Endothelial cell of umbilical vein (primary cell): ENCODE results near the gene LCOR. TPM values are rescaled to one million over a fixed set of nuclear protein-coding genes. Genes with fewer than 3 reads are reported as not detected.

Experiments used
- BruUV-seq: library from RNA; stranded (reverse); fragments of 400-500 nt; replicated peaks from 2 replicates; lab custom pipeline; 2021; lab: Mats Ljungman, UMichigan
- CTCF ChIA-PET: fragments of 300-600, 350-600 bp; sonication (Branson Sonifier 250); formaldehyde crosslinking; loops from one replicate; lab custom pipeline; 2021; ENCODE audit warnings: antibody characterized with exemption, inconsistent platforms; lab: Charles Lee
- POLR2A ChIA-PET: fragments of 300-600, 350-600 bp; sonication (Branson Sonifier 250); formaldehyde crosslinking; loops from one replicate; lab custom pipeline; 2021; ENCODE audit warnings: antibody characterized with exemption, inconsistent platforms; lab: Charles Lee
- DNase-seq: peaks from one replicate; pipeline ENCODE4 v3.0.0-alpha.2; 2011; ENCODE audit warnings: low read depth, low spot score
- FAIRE-seq: peaks from 2 replicates; lab custom pipeline; 2011; peaks lifted over from hg19 to GRCh38; lab: Jason Lieb, UNC
- H2AFZ ChIP-seq: 2 replicates; pipeline ENCODE4 v1.6.0; 2012; ENCODE audit warnings: low read depth, low read length, control low read depth, inconsistent platforms
- H3K27ac ChIP-seq: 2 replicates; pipeline ENCODE4 v1.5.1; 2011; ENCODE audit warnings: low read depth, mild to moderate bottlenecking, control low read depth, low read length, moderate library complexity; ENCODE audit not compliant: insufficient read depth
- H3K27me3 ChIP-seq, 2 experiments: 2 replicates each; pipeline versions ENCODE4 v1.6.0 to v1.6.1; 2011; ENCODE audit warnings: low read length in 2 of 2, mixed read lengths in 1 of 2; ENCODE audit not compliant: control insufficient read depth in 2 of 2, insufficient read depth in 2 of 2
- H3K36me3 ChIP-seq, 2 experiments: 2 replicates in 1 of 2; 3 replicates in 1 of 2; pipeline ENCODE4 v1.5.1; 2011; ENCODE audit warnings: low read length in 2 of 2, mild to moderate bottlenecking in 1 of 2, moderate library complexity in 1 of 2; ENCODE audit not compliant: control insufficient read depth in 2 of 2, insufficient read depth in 2 of 2; ENCODE audit errors: extremely low read depth in 1 of 2
- H3K4me1 ChIP-seq: 3 replicates; pipeline ENCODE4 v1.5.1; 2011; ENCODE audit warnings: mild to moderate bottlenecking, low read length; ENCODE audit not compliant: control insufficient read depth, insufficient read depth; ENCODE audit errors: extremely low read depth
- H3K4me2 ChIP-seq: 2 replicates; pipeline ENCODE4 v1.6.1; 2011; ENCODE audit warnings: low read length, control low read depth, mixed read lengths; ENCODE audit not compliant: insufficient read depth
- H3K4me3 ChIP-seq, 3 experiments: fragments of 200-600 bp in 1 of 3; sonication (generic), shearing (Covaris generic) in 1 of 3; replicated peaks in 1 of 3; 2 replicates each; pipeline ENCODE4 v1.5.1; 2011 to 2016; ENCODE audit warnings: control low read depth in 3 of 3, low read length in 3 of 3, mild to moderate bottlenecking in 2 of 3, inconsistent platforms in 1 of 3, low read depth in 1 of 3, moderate library complexity in 1 of 3; ENCODE audit not compliant: insufficient read depth in 1 of 3
- H3K79me2 ChIP-seq: 2 replicates; pipeline ENCODE4 v1.6.0; 2012; ENCODE audit warnings: low read length, inconsistent platforms; ENCODE audit not compliant: control insufficient read depth, insufficient read depth
- H3K9ac ChIP-seq: replicated peaks from 2 replicates; pipeline ENCODE3; 2011; ENCODE audit warnings: low read length, control low read depth; ENCODE audit not compliant: insufficient read depth; ENCODE audit errors: extremely low read depth
- H3K9me1 ChIP-seq: replicated peaks from 3 replicates; pipeline ENCODE4 v1.6.0; 2011; ENCODE audit warnings: mild to moderate bottlenecking, low read length; ENCODE audit not compliant: control insufficient read depth, insufficient read depth; ENCODE audit errors: extremely low read depth
- H3K9me3 ChIP-seq: replicated peaks from 2 replicates; pipeline ENCODE4 v1.5.1; 2012; ENCODE audit warnings: low read length, inconsistent platforms; ENCODE audit not compliant: control insufficient read depth, insufficient read depth
- H4K20me1 ChIP-seq: replicated peaks from 2 replicates; pipeline ENCODE3; 2011; ENCODE audit warnings: mild to moderate bottlenecking, low read length; ENCODE audit not compliant: control insufficient read depth, insufficient read depth; ENCODE audit errors: extremely low read depth
- CTCF ChIP-seq, 2 donors: IDR thresholded peaks; 1 replicate in 1 of 2; 2 replicates in 1 of 2; pipeline ENCODE4 v1.5.1; 2011; ENCODE audit warnings: low read length in 2 of 2, mild to moderate bottlenecking in 2 of 2, moderate library complexity in 2 of 2, control low read depth in 1 of 2, inconsistent platforms in 1 of 2, low read depth in 1 of 2; ENCODE audit not compliant: insufficient read depth in 1 of 2; ENCODE audit errors: extremely low read depth in 1 of 2
- EZH2 ChIP-seq: IDR thresholded peaks from 2 replicates; pipeline ENCODE4 v1.6.1; 2012; ENCODE audit warnings: borderline replicate concordance, low read depth, mild to moderate bottlenecking, moderate library complexity, low read length, inconsistent platforms; ENCODE audit not compliant: severe bottlenecking
- FOS ChIP-seq: IDR thresholded peaks from 2 replicates; pipeline ENCODE4 v1.6.1; 2011; ENCODE audit warnings: mild to moderate bottlenecking, low read length, moderate library complexity, borderline replicate concordance; ENCODE audit not compliant: insufficient read depth
- GATA2 ChIP-seq: IDR thresholded peaks from 2 replicates; pipeline ENCODE4 v1.7.0; 2011; ENCODE audit warnings: low read depth, mild to moderate bottlenecking, moderate library complexity, mixed read lengths, low read length; ENCODE audit not compliant: insufficient read length, insufficient read depth
- JUN ChIP-seq: IDR thresholded peaks from 2 replicates; pipeline ENCODE4 v1.6.1; 2011; ENCODE audit warnings: borderline replicate concordance, low read depth; ENCODE audit not compliant: insufficient read length, insufficient read depth
- MAX ChIP-seq: IDR thresholded peaks from 2 replicates; pipeline ENCODE4 v1.6.1; 2011; ENCODE audit not compliant: insufficient read depth, insufficient read length
- MYC ChIP-seq: IDR thresholded peaks from one replicate; pipeline ENCODE4 v1.6.1; 2011; ENCODE audit warnings: mild to moderate bottlenecking, low read depth, low read length
- POLR2A ChIP-seq: IDR thresholded peaks from 2 replicates; pipeline ENCODE4 v1.6.1; 2012; ENCODE audit warnings: low read depth, mild to moderate bottlenecking, control low read depth, low read length
- POLR2AphosphoS5 ChIP-seq: IDR thresholded peaks from 2 replicates; pipeline ENCODE4 v1.6.1; 2012; ENCODE audit warnings: low read depth, mild to moderate bottlenecking, control low read depth, low read length, moderate library complexity; ENCODE audit not compliant: insufficient read depth
- dilution Hi-C: fragments of 300-500 bp; cut with MboI; formaldehyde crosslinking; loops from one replicate; pipeline ENCODE4 v1.15.0; 2019; ENCODE audit warnings: low sequenced_read_pairs; ENCODE audit not compliant: extremely low pct_ligation_motif_present
- intact Hi-C: fragments of 100-400 bp; cut with micrococcal nuclease; formaldehyde crosslinking; loops from one replicate; pipeline ENCODE4 v1.10.0; 2022
- polyA plus RNA-seq, 4 experiments: library from polyadenylated mRNA; depleted of rRNA in 3 of 4; stranded (reverse) in 3 of 4; unstranded in 1 of 4; fragments of >200 nt; gene quantifications; 2 replicates each; pipeline versions ENCODE4 v1.2.1 to v1.2.3, GENCODE V29; 2011 to 2012; ENCODE audit warnings: missing spikeins in 1 of 4
- total RNA-seq: library from RNA; stranded (reverse); gene quantifications from 2 replicates; pipeline ENCODE4 v1.2.3, GENCODE V29; 2021

The LCOR gene
- total and polyA plus RNA-seq, 2 donors (not counting 3 experiments of a cell fraction or from before 2014, with no cell fraction given), result 11.6 to 39.0 TPM

GRCh38 chr10:97034301-97034700 is 202.2 kb downstream of the LCOR start:
- dilution Hi-C loops, result no loop called here
- POLR2A ChIA-PET, result no interaction called here
- H3K9ac ChIP-seq, result no peak overlapping the region

GRCh38 chr10:97034958-97035769 is 203.1 kb downstream of the LCOR start:
- DNase-seq, result no peak
- H3K4me2 ChIP-seq, result no peak overlapping the region
- intact Hi-C loops (loop anchor here (5.0 kb wide), 1 partner anchor 248 kb away; no protein-coding TSS in a partner anchor), dilution Hi-C loops (no loop called here)
- no peak for FAIRE-seq
- POLR2A ChIA-PET, result no interaction called here
- H2AFZ ChIP-seq, result no peak overlapping the region
- peaks cover 5% of the 10 kb centered on the region for H3K4me1 ChIP-seq
- no peak overlapping the region for H3K4me3 ChIP-seq
- no peaks in the 10 kb centered on the region for H3K36me3 ChIP-seq
- H3K27ac ChIP-seq, result no peak overlapping the region
- no peaks in the 10 kb centered on the region for H4K20me1 ChIP-seq
- H3K9me3 ChIP-seq, result no peaks in the 10 kb centered on the region
- no TSS peak for BruUV-seq
- no peaks in the 10 kb centered on the region for H3K79me2 ChIP-seq
- TF ChIP-seq JUN (no peak), POLR2A (no peak), MAX (no peak), FOS (no peak), GATA2 (no peak), CTCF (IDR thresholded peaks at IDR 0.05; ENCODE audit: extremely low read depth in 1 of 2, insufficient read depth in 1 of 2, low read depth in 1 of 2, low read length in 2 of 2) (no peak), EZH2 (no peak), POLR2AphosphoS5 (no peak), MYC (no peak)
- no peaks in the 10 kb centered on the region for H3K9me1 ChIP-seq
- peaks cover 0 to 2% of the 10 kb centered on the region in 2 experiments for H3K27me3 ChIP-seq
- CTCF ChIA-PET, result interaction anchor here (1.1 to 5.8 kb wide), 6 partner anchors 11 to 664 kb away, joined by 3 to 161 read pairs (median 4); no protein-coding TSS in a partner anchor
- H3K9ac ChIP-seq, result no peak overlapping the region

More at GRCh38 chr10:97034301-97034700, 202.2 kb downstream of the LCOR start:
- peaks cover 0 to 2% of the 10 kb centered on the region in 2 experiments for H3K27me3 ChIP-seq
- BruUV-seq, result no TSS peak
- H3K36me3 ChIP-seq, result no peaks in the 10 kb centered on the region
- H3K9me1 ChIP-seq, result no peaks in the 10 kb centered on the region
- no peak overlapping the region for H3K4me3 ChIP-seq
- intact Hi-C loops, result no loop called here
- FAIRE-seq (no peak), DNase-seq (no peak)
- no peak for TF ChIP-seq EZH2
- TF ChIP-seq POLR2A, result no peak
- no peak for TF ChIP-seq JUN
- TF ChIP-seq GATA2, result no peak
- TF ChIP-seq MAX, result no peak
- no peak for TF ChIP-seq MYC
- no peak for TF ChIP-seq POLR2AphosphoS5
- no peak for TF ChIP-seq FOS
- no peak overlapping the region for H3K27ac ChIP-seq
- H4K20me1 ChIP-seq, result no peaks in the 10 kb centered on the region
- no peaks in the 10 kb centered on the region for H3K9me3 ChIP-seq
- no peak overlapping the region for H2AFZ ChIP-seq
- H3K79me2 ChIP-seq, result no peaks in the 10 kb centered on the region
- peaks cover 5% of the 10 kb centered on the region for H3K4me1 ChIP-seq
- no peak overlapping the region for H3K4me2 ChIP-seq
- CTCF ChIA-PET, result interaction anchor here (0.7 kb wide), 1 partner anchor 10 kb away, joined by 3 read pairs; no protein-coding TSS in a partner anchor
